Fibroblast of mammary gland (primary cell): Measurements from ENCODE around the gene IL17D.

ENCODE experiments used
- DNase-seq: peaks from one replicate; pipeline ENCODE4 v3.0.0-alpha.2; 2010; ENCODE audit warnings: low read depth
- H3K4me3 ChIP-seq: 2 replicates; pipeline ENCODE4 v1.5.1; 2011; ENCODE audit warnings: low read depth, mild to moderate bottlenecking, low read length, moderate library complexity; ENCODE audit not compliant: control insufficient read depth
- TF ChIP-seq, protein P1 (sequence below): conservative IDR thresholded peaks from 2 replicates; pipeline ENCODE4 v1.5.1; 2011; ENCODE audit warnings: low read depth, low read length, inconsistent platforms; ENCODE audit not compliant: control insufficient read depth, insufficient read depth

The IL17D gene, protein sequence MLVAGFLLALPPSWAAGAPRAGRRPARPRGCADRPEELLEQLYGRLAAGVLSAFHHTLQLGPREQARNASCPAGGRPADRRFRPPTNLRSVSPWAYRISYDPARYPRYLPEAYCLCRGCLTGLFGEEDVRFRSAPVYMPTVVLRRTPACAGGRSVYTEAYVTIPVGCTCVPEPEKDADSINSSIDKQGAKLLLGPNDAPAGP

DNA sequence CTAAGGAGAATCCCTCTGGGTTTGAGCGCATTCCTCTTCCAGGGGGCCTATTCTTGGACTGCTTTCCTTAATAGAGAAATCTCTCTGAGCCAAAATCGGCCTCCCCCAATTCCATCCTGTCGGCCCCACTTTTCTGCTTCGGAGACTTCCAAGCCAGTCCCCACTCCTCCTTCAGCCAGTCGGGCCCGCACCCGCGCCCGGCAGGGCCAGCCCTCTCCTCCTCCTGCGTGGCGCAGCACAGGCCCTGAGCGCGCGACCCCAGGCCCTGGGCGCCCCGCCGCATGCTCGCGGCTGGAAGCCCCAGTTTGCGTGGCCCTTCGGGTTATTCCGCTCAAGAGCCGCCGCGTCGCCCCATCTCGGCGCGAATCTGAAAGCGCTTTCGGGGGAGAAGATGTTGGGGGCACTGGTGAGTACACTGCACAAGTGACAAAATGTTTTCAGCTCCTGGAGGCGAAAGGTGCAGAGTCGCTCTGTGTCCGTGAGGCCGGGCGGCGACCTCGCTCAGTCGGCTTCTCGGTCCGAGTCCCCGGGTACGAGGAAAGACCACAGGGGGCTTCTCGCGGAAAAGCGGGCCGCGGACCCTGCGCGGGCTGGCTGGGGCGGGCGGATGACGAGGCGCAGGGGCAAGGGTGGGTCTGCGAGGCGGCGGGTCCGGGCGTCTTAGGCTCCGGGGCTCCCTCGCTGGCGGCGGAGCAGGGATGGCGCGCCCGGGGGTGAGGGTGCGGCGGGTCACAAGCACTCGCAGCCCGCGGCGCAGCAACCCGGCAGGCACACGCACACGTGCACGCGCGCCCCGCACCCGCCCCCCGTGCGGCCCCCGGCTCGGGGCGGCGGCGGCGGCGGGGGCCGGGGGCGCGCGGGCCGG is at the start of gene IL17D:
IL17D (plus strand) TSS at position 785 of the 865 bp plus-strand sequence. CDS start 303 bp downstream, outside the sequence.
- DNase-seq = no peak
- TF ChIP-seq, protein P1, sequence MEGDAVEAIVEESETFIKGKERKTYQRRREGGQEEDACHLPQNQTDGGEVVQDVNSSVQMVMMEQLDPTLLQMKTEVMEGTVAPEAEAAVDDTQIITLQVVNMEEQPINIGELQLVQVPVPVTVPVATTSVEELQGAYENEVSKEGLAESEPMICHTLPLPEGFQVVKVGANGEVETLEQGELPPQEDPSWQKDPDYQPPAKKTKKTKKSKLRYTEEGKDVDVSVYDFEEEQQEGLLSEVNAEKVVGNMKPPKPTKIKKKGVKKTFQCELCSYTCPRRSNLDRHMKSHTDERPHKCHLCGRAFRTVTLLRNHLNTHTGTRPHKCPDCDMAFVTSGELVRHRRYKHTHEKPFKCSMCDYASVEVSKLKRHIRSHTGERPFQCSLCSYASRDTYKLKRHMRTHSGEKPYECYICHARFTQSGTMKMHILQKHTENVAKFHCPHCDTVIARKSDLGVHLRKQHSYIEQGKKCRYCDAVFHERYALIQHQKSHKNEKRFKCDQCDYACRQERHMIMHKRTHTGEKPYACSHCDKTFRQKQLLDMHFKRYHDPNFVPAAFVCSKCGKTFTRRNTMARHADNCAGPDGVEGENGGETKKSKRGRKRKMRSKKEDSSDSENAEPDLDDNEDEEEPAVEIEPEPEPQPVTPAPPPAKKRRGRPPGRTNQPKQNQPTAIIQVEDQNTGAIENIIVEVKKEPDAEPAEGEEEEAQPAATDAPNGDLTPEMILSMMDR = no peak
- peak within 1 kb of the TSS; percentile 53 for H3K4me3 ChIP-seq

DNA sequence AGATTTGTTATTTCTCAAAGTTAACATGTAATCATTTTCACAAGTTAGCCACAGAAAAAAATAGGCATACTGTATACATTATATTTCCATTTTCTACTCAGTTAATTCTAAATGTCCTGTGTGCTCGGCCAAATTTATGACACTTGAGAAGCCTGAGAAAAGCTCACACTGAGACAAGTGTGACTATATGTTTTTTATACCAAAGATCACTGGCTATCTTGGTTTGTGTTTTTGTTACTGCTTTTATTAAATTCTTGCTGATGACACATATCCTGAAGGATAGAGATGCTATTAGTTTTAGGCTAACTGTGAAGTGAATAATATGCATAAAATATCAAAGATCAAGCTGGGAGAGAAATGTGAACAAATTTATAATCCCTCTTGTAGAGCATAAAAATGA is 49.3 kb upstream of the IL17D start:
- TF ChIP-seq, protein P1 = no peak
- peak; percentile 15 for DNase-seq

DNA sequence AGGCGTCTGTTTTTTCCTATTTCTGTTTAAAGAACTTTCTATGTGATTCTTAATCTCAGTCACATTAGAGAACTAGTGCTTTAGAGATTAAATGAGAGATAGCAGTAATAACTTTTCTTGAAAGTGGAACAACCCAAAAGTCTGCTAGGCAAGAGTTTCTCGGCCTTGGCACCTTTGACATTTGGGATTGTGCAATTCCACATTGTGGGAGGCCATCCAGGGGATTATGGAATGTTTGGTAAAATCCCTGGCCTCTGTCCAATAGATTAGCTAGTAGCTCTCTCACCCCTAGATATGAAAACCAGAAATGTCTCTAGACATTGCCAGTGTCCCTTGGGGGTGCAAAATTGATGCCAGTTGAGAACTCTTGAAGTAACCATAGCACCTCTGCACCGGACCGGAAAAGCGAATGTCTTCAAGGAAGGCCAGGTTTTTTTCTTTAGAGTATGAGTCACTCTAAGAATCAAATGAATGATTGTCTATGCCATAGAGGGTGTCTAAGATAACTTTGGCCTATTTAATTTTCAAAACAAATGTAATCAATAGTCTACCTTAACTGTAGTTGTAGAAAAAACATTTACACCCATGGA is 45.0 kb upstream of the IL17D start:
- DNase-seq = peak; percentile 15
- TF ChIP-seq, protein P1 = no peak
- no peak overlapping the region for H3K4me3 ChIP-seq

More for the DNA sequence above, 49.3 kb upstream of the IL17D start:
- H3K4me3 ChIP-seq = no peak overlapping the region

DNA sequence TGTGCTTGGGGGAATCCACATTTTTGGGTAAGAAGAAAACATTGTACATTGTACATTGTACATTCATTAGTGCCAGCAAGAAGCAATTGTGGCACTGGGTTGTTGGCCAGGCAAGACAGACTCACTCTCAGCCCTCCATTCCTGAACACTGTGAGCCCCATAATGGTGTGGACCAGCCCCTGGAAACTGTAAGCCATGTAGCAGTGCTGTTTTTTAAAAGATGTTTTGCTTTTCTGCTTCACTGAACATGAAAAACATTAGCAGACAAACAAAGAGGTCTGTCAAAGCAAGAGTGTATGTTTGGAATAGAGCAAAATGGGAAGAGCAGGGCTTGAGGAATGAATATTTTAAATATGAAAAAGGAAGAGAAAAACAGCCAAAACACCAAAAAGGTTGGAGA is 39.1 kb upstream of the IL17D start:
- no peak for DNase-seq
- TF ChIP-seq, protein P1 = no peak

DNA sequence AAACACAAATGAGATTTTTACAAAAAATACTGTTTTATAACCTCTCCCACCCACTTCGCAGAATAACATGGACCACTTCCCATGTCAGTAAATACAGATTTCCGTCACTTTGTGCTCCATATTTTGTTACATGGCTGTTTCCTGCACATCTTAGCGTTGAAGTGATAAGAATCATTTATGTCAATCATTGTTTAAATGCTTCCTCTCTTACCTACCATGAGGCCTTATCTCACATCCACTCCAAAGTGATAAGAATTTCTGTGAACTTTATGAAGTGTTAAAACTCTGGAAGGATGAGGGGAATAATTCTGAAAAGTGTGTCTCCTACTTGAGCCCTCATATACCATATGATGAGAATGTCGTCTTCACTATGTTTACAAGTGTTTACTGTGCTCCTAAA is 36.6 kb upstream of the IL17D start:
- DNase-seq = no peak
- H3K4me3 ChIP-seq = no peak overlapping the region
- TF ChIP-seq, protein P1 = no peak

More for the DNA sequence above, 39.1 kb upstream of the IL17D start:
- no peak overlapping the region for H3K4me3 ChIP-seq

DNA sequence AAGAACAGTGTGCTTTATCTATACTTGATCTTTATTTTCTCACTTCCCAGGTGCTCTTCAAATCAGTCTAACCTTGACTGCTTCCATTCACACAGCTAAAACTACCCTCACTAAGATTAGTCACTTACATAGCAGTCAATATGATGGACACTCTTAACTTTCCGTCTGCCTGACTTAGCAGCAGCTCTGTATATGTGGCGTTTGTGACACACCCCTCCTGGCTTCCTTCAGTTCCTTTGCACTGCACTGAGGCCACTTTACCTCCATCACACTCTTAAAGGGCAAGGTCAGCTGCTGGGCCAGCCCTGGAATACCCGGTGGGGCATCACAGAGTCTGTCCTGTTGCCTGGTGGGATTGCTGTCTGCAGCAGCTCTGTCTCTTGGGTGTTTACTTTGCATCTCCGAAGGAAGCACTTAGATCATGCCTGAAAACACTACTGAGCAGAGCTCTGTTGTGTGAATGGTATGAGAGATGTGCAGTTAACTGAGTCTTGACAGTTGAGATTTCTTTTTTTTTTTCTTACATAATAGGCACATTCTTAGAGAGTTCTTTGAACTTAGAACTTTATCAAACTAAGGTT is 35.6 kb upstream of the IL17D start:
- H3K4me3 ChIP-seq = no peak overlapping the region
- DNase-seq = no peak
- TF ChIP-seq, protein P1 = no peak
